IPS-20b (cell line): Measurements from ENCODE around the gene P2RY1.
A peak's percentile ranks its signal among the peaks of the same experiment; 100 is the strongest.

Source experiments
- H3K27ac ChIP-seq: one replicate; pipeline ENCODE4 v1.5.1; 2013; ENCODE audit warnings: low read length
- H3K27me3 ChIP-seq: 2 replicates; pipeline ENCODE4 v1.6.1; 2013; ENCODE audit warnings: mild to moderate bottlenecking, low read length, inconsistent platforms; ENCODE audit not compliant: insufficient read depth
- H3K36me3 ChIP-seq: 2 replicates; pipeline ENCODE4 v1.6.1; 2013; ENCODE audit warnings: low read depth, mild to moderate bottlenecking, inconsistent platforms, low read length, moderate library complexity; ENCODE audit not compliant: insufficient read depth
- H3K4me1 ChIP-seq: 2 replicates; pipeline ENCODE4 v1.6.1; 2013; ENCODE audit warnings: mild to moderate bottlenecking, control low read depth, inconsistent platforms, low read length, moderate library complexity; ENCODE audit not compliant: insufficient read depth
- H3K4me3 ChIP-seq: 2 replicates; pipeline ENCODE4 v1.5.1; 2013; ENCODE audit warnings: mild to moderate bottlenecking, low read length, inconsistent platforms
- H3K9ac ChIP-seq: 2 replicates; pipeline ENCODE4 v1.6.1; 2013; ENCODE audit warnings: low read depth, mild to moderate bottlenecking, inconsistent platforms, low read length, moderate library complexity
- H3K9me3 ChIP-seq: 2 replicates; pipeline ENCODE4 v1.6.1; 2013; ENCODE audit warnings: mild to moderate bottlenecking, low read depth, low read length, inconsistent platforms; ENCODE audit not compliant: insufficient read depth

The P2RY1 gene

GRCh38 chr3:152834776-152835600 is at the start of gene P2RY1:
Gene P2RY1 (plus strand): TSS chr3:152835131. CDS start chr3:152835783, 652 bp downstream.
- peak within 1 kb of the TSS; percentile 40 for H3K27ac ChIP-seq
- H3K36me3 ChIP-seq: peaks cover 8% of the 10 kb centered on the region

GRCh38 chr3:152786977-152787681 is 47.8 kb upstream of the P2RY1 start:
- no peak overlapping the region for H3K9ac ChIP-seq
- no peak overlapping the region for H3K27ac ChIP-seq
- peaks cover 20% of the 10 kb centered on the region for H3K9me3 ChIP-seq
- H3K4me3 ChIP-seq: no peak overlapping the region
- no peaks in the 10 kb centered on the region for H3K4me1 ChIP-seq
- no peaks in the 10 kb centered on the region for H3K27me3 ChIP-seq
- no peaks in the 10 kb centered on the region for H3K36me3 ChIP-seq

More at GRCh38 chr3:152834776-152835600, at the start of gene P2RY1:
- Histone ChIP-seq H3K9me3 (no peaks in the 10 kb centered on the region), H3K4me3 (peak within 1 kb of the TSS; percentile 96), H3K9ac (peak within 1 kb of the TSS; percentile 85), H3K4me1 (peaks cover 20% of the 10 kb centered on the region), H3K27me3 (peaks cover 33% of the 10 kb centered on the region)

GRCh38 chr3:152790651-152791387 is 44.1 kb upstream of the P2RY1 start:
- Histone ChIP-seq H3K27me3 (no peaks in the 10 kb centered on the region), H3K4me3 (no peak overlapping the region)

GRCh38 chr3:152793969-152794368 is 41.0 kb upstream of the P2RY1 start:
- Histone ChIP-seq H3K9ac (no peak overlapping the region), H3K36me3 (no peaks in the 10 kb centered on the region), H3K4me3 (no peak overlapping the region), H3K27me3 (no peaks in the 10 kb centered on the region; the same call in 1 of the 2 replicates), H3K9me3 (no peaks in the 10 kb centered on the region), H3K4me1 (no peaks in the 10 kb centered on the region), H3K27ac (no peak overlapping the region)

More at GRCh38 chr3:152790651-152791387, 44.1 kb upstream of the P2RY1 start:
- Histone ChIP-seq H3K9ac (no peak overlapping the region), H3K27ac (no peak overlapping the region), H3K9me3 (peaks cover 17% of the 10 kb centered on the region), H3K4me1 (no peaks in the 10 kb centered on the region), H3K36me3 (no peaks in the 10 kb centered on the region)

GRCh38 chr3:152797751-152798432 is 37.0 kb upstream of the P2RY1 start:
- H3K27me3 ChIP-seq: no peaks in the 10 kb centered on the region; the same call in 1 of the 2 replicates
- H3K4me1 ChIP-seq: no peaks in the 10 kb centered on the region
- H3K27ac ChIP-seq: no peak overlapping the region
- no peaks in the 10 kb centered on the region for H3K9me3 ChIP-seq
- H3K36me3 ChIP-seq: no peaks in the 10 kb centered on the region
- no peak overlapping the region for H3K4me3 ChIP-seq
- no peak overlapping the region for H3K9ac ChIP-seq

GRCh38 chr3:152811974-152812760 is 22.8 kb upstream of the P2RY1 start:
- H3K9ac ChIP-seq: no peak overlapping the region
- no peak overlapping the region for H3K4me3 ChIP-seq
- no peak overlapping the region for H3K27ac ChIP-seq
- H3K9me3 ChIP-seq: no peaks in the 10 kb centered on the region
- no peaks in the 10 kb centered on the region for H3K36me3 ChIP-seq
- H3K4me1 ChIP-seq: no peaks in the 10 kb centered on the region
- no peaks in the 10 kb centered on the region for H3K27me3 ChIP-seq

- no peak overlapping the region for H3K27ac ChIP-seq
- H3K4me3 ChIP-seq: no peak overlapping the region
- H3K27me3 ChIP-seq: no peaks in the 10 kb centered on the region
- H3K9me3 ChIP-seq: no peaks in the 10 kb centered on the region
- H3K9ac ChIP-seq: no peak overlapping the region
- H3K4me1 ChIP-seq: no peaks in the 10 kb centered on the region
- H3K36me3 ChIP-seq: no peaks in the 10 kb centered on the region
Observed at GRCh38 chr3:152817400-152817799, 17.5 kb upstream of the P2RY1 start.

GRCh38 chr3:152818027-152818426 is 16.9 kb upstream of the P2RY1 start:
- H3K9ac ChIP-seq: no peak overlapping the region
- H3K4me1 ChIP-seq: no peaks in the 10 kb centered on the region
- no peak overlapping the region for H3K27ac ChIP-seq
- H3K27me3 ChIP-seq: no peaks in the 10 kb centered on the region
- no peak overlapping the region for H3K4me3 ChIP-seq
- H3K9me3 ChIP-seq: no peaks in the 10 kb centered on the region
- no peaks in the 10 kb centered on the region for H3K36me3 ChIP-seq

GRCh38 chr3:152823173-152823572 is 11.8 kb upstream of the P2RY1 start:
- no peaks in the 10 kb centered on the region for H3K4me1 ChIP-seq
- no peaks in the 10 kb centered on the region for H3K27me3 ChIP-seq
- H3K4me3 ChIP-seq: no peak overlapping the region
- H3K36me3 ChIP-seq: no peaks in the 10 kb centered on the region
- no peak overlapping the region for H3K27ac ChIP-seq
- H3K9ac ChIP-seq: no peak overlapping the region
- no peaks in the 10 kb centered on the region for H3K9me3 ChIP-seq

- Histone ChIP-seq H3K27me3 (no peaks in the 10 kb centered on the region), H3K4me1 (no peaks in the 10 kb centered on the region), H3K9me3 (no peaks in the 10 kb centered on the region), H3K9ac (no peak overlapping the region), H3K4me3 (no peak overlapping the region), H3K27ac (no peak overlapping the region), H3K36me3 (no peaks in the 10 kb centered on the region)
Observed at GRCh38 chr3:152823781-152824180, 11.2 kb upstream of the P2RY1 start.
